A549 (cell line): ENCODE results near the gene TEX29. TPM values are rescaled to one million over a fixed set of nuclear protein-coding genes. Genes with fewer than 3 reads are reported as not detected.

Experiments
- ATAC-seq, 2 experiments: fragments of 200-7000 bp in 1 of 2; fragments of >200 bp in 1 of 2; cut with Nextera tagmentation in 1 of 2; cut with Tn5 transposase in 1 of 2; 3 replicates each; pipeline versions ENCODE4 v1.8.0 to v1.9.1; 2018 to 2020; ENCODE audit warnings: mild to moderate bottlenecking in 1 of 2, moderate library complexity in 1 of 2
- CTCF ChIA-PET: fragments of 300-600 bp; sonication (Branson Sonifier 250); formaldehyde crosslinking; extraction: SDS; loops from one replicate; lab custom pipeline; 2021; ENCODE audit warnings: antibody characterized with exemption, inconsistent platforms; lab: Yijun Ruan, JAX
- POLR2A ChIA-PET: fragments of 350-600 bp; formaldehyde crosslinking; extraction: SDS; loops from one replicate; lab custom pipeline; 2021; ENCODE audit warnings: antibody characterized with exemption, inconsistent platforms; lab: Yijun Ruan, JAX
- DNase-seq, 2 experiments: peaks; one replicate each; pipeline versions ENCODE4 v3.0.0 to v3.0.0-alpha.2; 2011 to 2016; ENCODE audit warnings: low read depth in 1 of 2, low spot score in 1 of 2
- FAIRE-seq: peaks from 2 replicates; lab custom pipeline; 2011; peaks lifted over from hg19 to GRCh38; lab: Jason Lieb, UNC
- H3K27ac ChIP-seq, 2 experiments: fragments of >200 bp; sonication (Bioruptor Twin); formaldehyde crosslinking; 3 replicates each; pipeline ENCODE4 v1.5.1; 2016 to 2017
- H3K4me1 ChIP-seq: fragments of >200 bp; sonication (Bioruptor Twin); formaldehyde crosslinking; 3 replicates; pipeline ENCODE4 v1.6.1; 2016
- H3K4me2 ChIP-seq: fragments of >200 bp; sonication (Bioruptor Twin); formaldehyde crosslinking; 3 replicates; pipeline ENCODE4 v1.6.1; 2016
- H3K4me3 ChIP-seq: fragments of >200 bp; sonication (Bioruptor Twin); formaldehyde crosslinking; 3 replicates; pipeline ENCODE4 v1.5.1; 2016
- H3K9me3 ChIP-seq: fragments of >200 bp; sonication (Bioruptor Twin); formaldehyde crosslinking; 3 replicates; pipeline ENCODE4 v1.6.1; 2016
- BHLHE40 ChIP-seq: IDR thresholded peaks from 2 replicates; pipeline ENCODE4 v1.6.1; 2012; ENCODE audit warnings: low read depth, low read length, inconsistent platforms
- CEBPB ChIP-seq, 2 experiments: fragments of >200 bp in 1 of 2; sonication (Bioruptor Twin) in 1 of 2; formaldehyde crosslinking in 1 of 2; IDR thresholded peaks; 2 replicates each; pipeline ENCODE4 v1.6.1; 2012 to 2016
- CHD2 ChIP-seq: fragments of 150-350 bp; IDR thresholded peaks from 2 replicates; pipeline ENCODE4 v1.6.1; 2014; ENCODE audit warnings: low read length; ENCODE audit not compliant: partially characterized antibody
- CTCF ChIP-seq: fragments of >200 bp; sonication (Bioruptor Twin); formaldehyde crosslinking; IDR thresholded peaks from 3 replicates; pipeline ENCODE4 v1.5.1; 2016
- EHF ChIP-seq: fragments of 250-450 bp; sonication (Bioruptor Pico); IDR thresholded peaks from 2 replicates; pipeline ENCODE4 v1.5.0; 2020; ENCODE audit warnings: mild to moderate bottlenecking
- ELK1 ChIP-seq: fragments of 150-350 bp; IDR thresholded peaks from 2 replicates; pipeline ENCODE4 v1.6.1; 2014; ENCODE audit warnings: low read depth, mild to moderate bottlenecking, low read length
- HDAC2 ChIP-seq: fragments of 200-600 bp; sonication (generic); IDR thresholded peaks from 2 replicates; pipeline ENCODE4 v1.6.1; 2016
- HOXA7 ChIP-seq: fragments of 250-450 bp; sonication (Bioruptor Pico); IDR thresholded peaks from 2 replicates; pipeline ENCODE4 v1.5.0; 2020; ENCODE audit warnings: mild to moderate bottlenecking, moderate library complexity
- HOXB5 ChIP-seq: fragments of 250-450 bp; sonication (Bioruptor Pico); IDR thresholded peaks from 2 replicates; pipeline ENCODE4 v1.5.0; 2020; ENCODE audit warnings: mild to moderate bottlenecking, moderate library complexity
- JUNB ChIP-seq: fragments of >200 bp; sonication (Bioruptor Twin); formaldehyde crosslinking; IDR thresholded peaks from 2 replicates; pipeline ENCODE4 v1.6.1; 2016
- MYC ChIP-seq: IDR thresholded peaks from 2 replicates; pipeline ENCODE4 v1.6.1; 2012; ENCODE audit warnings: mild to moderate bottlenecking, inconsistent platforms, low read length, improper control_type of control experiment, borderline replicate concordance
- NFE2L2 ChIP-seq: fragments of 150-350 bp; conservative IDR thresholded peaks from 2 replicates; pipeline ENCODE4 v1.6.1; 2014; ENCODE audit warnings: low read length
- NR3C1 ChIP-seq: fragments of >200 bp; sonication (Bioruptor Twin); formaldehyde crosslinking; IDR thresholded peaks from 3 replicates; pipeline ENCODE4 v1.6.1; 2017
- PHF8 ChIP-seq: fragments of 200-600 bp; sonication (generic); IDR thresholded peaks from 2 replicates; pipeline ENCODE4 v1.6.1; 2016; ENCODE audit warnings: low read depth, mild to moderate bottlenecking, antibody characterized with exemption, moderate library complexity, borderline replicate concordance
- RNF2 ChIP-seq: fragments of 200-600 bp; sonication (generic); IDR thresholded peaks from 2 replicates; pipeline ENCODE4 v1.6.1; 2016; ENCODE audit warnings: low read depth, mild to moderate bottlenecking, antibody characterized with exemption, moderate library complexity, borderline replicate concordance
- TP53 ChIP-seq: fragments of 250-450 bp; sonication (Bioruptor Pico); IDR thresholded peaks from 2 replicates; pipeline ENCODE4 v1.5.0; 2021; ENCODE audit warnings: mild to moderate bottlenecking, moderate library complexity
- USF2 ChIP-seq: fragments of 450-650 bp; IDR thresholded peaks from 2 replicates; pipeline ENCODE4 v1.6.1; 2014; ENCODE audit warnings: antibody characterized with exemption
- ZC3H11A ChIP-seq: fragments of 450-650 bp; IDR thresholded peaks from 2 replicates; pipeline ENCODE4 v1.6.1; 2014; ENCODE audit warnings: antibody characterized with exemption, mild to moderate bottlenecking
- ZFP36 ChIP-seq: fragments of 450-650 bp; IDR thresholded peaks from 2 replicates; pipeline ENCODE4 v1.6.1; 2014; ENCODE audit warnings: borderline replicate concordance; ENCODE audit not compliant: partially characterized antibody
- ZNF302 ChIP-seq: fragments of 250-450 bp; sonication (Bioruptor Pico); IDR thresholded peaks from 2 replicates; pipeline ENCODE4 v1.9.0; 2021; ENCODE audit warnings: inconsistent platforms, mild to moderate bottlenecking, moderate library complexity
- WGBS: methylation state at CpG from one replicate; pipeline ENCODE4 v1.1.6; 2017; ENCODE audit errors: missing lambda C conversion rate; 5-methylcytosine and 5-hydroxymethylcytosine counted together
- polyA plus RNA-seq, 4 experiments: library from polyadenylated mRNA; depleted of rRNA in 3 of 4; stranded (reverse); fragments of >200 nt; fragmentation: RNase III in 1 of 4; extraction: RNeasy Plus Mini Kit Qiagen cat#74134 plus additional on column Dnase treatment in 1 of 4; gene quantifications; 2 replicates in 3 of 4; 3 replicates in 1 of 4; pipeline ENCODE4 v1.2.3, GENCODE V29; 2011 to 2017

TEX29 gene
- polyA plus RNA-seq, 2 of the 4 experiments (the other 2 are of a cell fraction): 0.13 to 0.35 TPM

GRCh38 chr13:111388851-111389500 is 68.5 kb downstream of the TEX29 start:
- DNase-seq: no peak
- Histone ChIP-seq H3K4me2 (no peak overlapping the region), H3K4me1 (no peaks in the 10 kb centered on the region), H3K4me3 (no peak overlapping the region), H3K27ac (no peak overlapping the region), H3K9me3 (no peaks in the 10 kb centered on the region)
- FAIRE-seq: no peak
- no peak for ATAC-seq
- POLR2A ChIA-PET: no interaction called here
- no peak for TF ChIP-seq ZC3H11A
- no peak for TF ChIP-seq HOXB5
- CTCF ChIA-PET: interaction anchor here (0.5 kb wide), 1 partner anchor 334 kb away, joined by 5 read pairs; no protein-coding TSS in a partner anchor
- 59% methylated on average over 9 of the region's 19 CpGs for WGBS

GRCh38 chr13:111389621-111390521 is 69.4 kb downstream of the TEX29 start:
- no peaks in the 10 kb centered on the region for H3K9me3 ChIP-seq
- WGBS: 44% methylated on average over 12 of the region's 21 CpGs
- H3K4me3 ChIP-seq: no peak overlapping the region
- no peak for TF ChIP-seq HDAC2
- no peak for TF ChIP-seq RNF2
- TF ChIP-seq, all 56 proteins: peak for 0
- no peaks in the 10 kb centered on the region for H3K4me1 ChIP-seq
- H3K4me2 ChIP-seq: no peak overlapping the region
- DNase-seq: no peak
- ATAC-seq: no peak
- no peak for FAIRE-seq
- H3K27ac ChIP-seq: no peak overlapping the region
- ChIA-PET CTCF (no interaction called here), POLR2A (no interaction called here)

- no peak for TF ChIP-seq HOXB5
- TF ChIP-seq TP53 (CRISPR knock-in tag): no peak
- no peak for TF ChIP-seq ZFP36
- no peak for TF ChIP-seq CHD2
- no peak for TF ChIP-seq RNF2
- TF ChIP-seq ELK1: no peak
- no peak for TF ChIP-seq PHF8
- TF ChIP-seq NR3C1: no peak
- no peak for TF ChIP-seq ZC3H11A
- no peak for TF ChIP-seq JUNB
- Histone ChIP-seq H3K4me3 (no peak overlapping the region), H3K27ac (no peak overlapping the region), H3K4me2 (no peak overlapping the region), H3K4me1 (no peaks in the 10 kb centered on the region), H3K9me3 (no peaks in the 10 kb centered on the region; the same call in 2 of the 3 replicates)
- ChIA-PET POLR2A (no interaction called here), CTCF (interaction anchor here (1.4 kb wide), 1 partner anchor 9 kb away, joined by 3 read pairs; no protein-coding TSS in a partner anchor)
- WGBS: 36% methylated on average over 11 of the region's 18 CpGs
- FAIRE-seq: no peak
- no peak for DNase-seq
- no peak for ATAC-seq
Observed at GRCh38 chr13:111390522-111391270, 70.3 kb downstream of the TEX29 start.

GRCh38 chr13:111392486-111392885 is 72.0 kb downstream of the TEX29 start:
- no peak for TF ChIP-seq ZNF302
- TF ChIP-seq BHLHE40: no peak
- TF ChIP-seq EHF (CRISPR knock-in tag): no peak
- TF ChIP-seq CEBPB (IDR thresholded peaks at IDR 0.05): no peak
- no peak for TF ChIP-seq CTCF
- no peak for TF ChIP-seq MYC
- TF ChIP-seq PHF8: no peak
- TF ChIP-seq NR3C1: no peak
- TF ChIP-seq USF2: no peak
- no peak for TF ChIP-seq NFE2L2
- no peak for TF ChIP-seq HOXA7 (CRISPR knock-in tag)
- TF ChIP-seq ELK1: no peak
- POLR2A ChIA-PET: no interaction called here
- ATAC-seq (no peak), DNase-seq (no peak), FAIRE-seq (no peak)
- CTCF ChIA-PET: no interaction called here
- no peaks in the 10 kb centered on the region for H3K4me1 ChIP-seq
- H3K9me3 ChIP-seq: no peaks in the 10 kb centered on the region; the same call in 2 of the 3 replicates
- no peak overlapping the region for H3K27ac ChIP-seq
- H3K4me2 ChIP-seq: no peak overlapping the region
- 50% methylated on average over 9 of the region's 9 CpGs for WGBS
- H3K4me3 ChIP-seq: no peak overlapping the region
